ENCODE results near the gene CCNB3. TPM values are rescaled to one million over a fixed set of nuclear protein-coding genes. Genes with fewer than 3 reads are reported as not detected.

CCNB3 gene
- polyA plus RNA-seq, 3 donors, result 0.08 to 0.21 TPM; not detected in 1

DNA sequence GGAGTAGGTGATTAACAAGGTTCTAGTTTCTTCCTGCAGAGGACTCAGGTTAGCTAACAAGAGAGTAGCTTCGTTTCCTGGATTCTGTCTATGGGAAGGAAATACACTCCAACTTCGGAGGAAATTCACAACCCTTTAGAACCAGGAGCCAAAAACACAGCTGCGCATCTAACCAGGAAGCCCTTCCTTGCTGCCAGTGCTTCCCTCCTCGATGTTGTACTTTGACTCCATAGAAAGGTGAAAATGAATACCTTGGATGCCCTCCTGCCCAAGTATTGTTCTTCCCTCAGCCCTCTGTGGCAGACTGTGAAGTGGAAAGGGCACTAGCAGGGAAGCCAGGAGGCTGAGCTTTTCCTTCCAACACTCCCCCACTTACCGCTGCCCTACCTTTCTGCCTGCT lies 38.8 kb upstream of the CCNB3 start:
- Histone ChIP-seq H3K9ac (ENCODE audit: insufficient read depth, low read length, poor library complexity, severe bottlenecking) (no peak overlapping the region), H3K27me3 (ENCODE audit: control insufficient read depth in 2 of 2, insufficient read depth in 2 of 2, low read length in 2 of 2) (no peaks in the 10 kb centered on the region), H3K27ac (ENCODE audit: low read depth in 1 of 2, low read length in 2 of 2) (no peak overlapping the region), H2AFZ (ENCODE audit: insufficient read depth, low read depth, low read length, poor library complexity, severe bottlenecking) (no peak overlapping the region), H3K4me2 (replicated peaks; ENCODE audit: extremely low read depth, low read length, poor library complexity, severe bottlenecking) (no peak overlapping the region), H3K4me3 (replicated peaks in 1 of 3; ENCODE audit: low read depth in 2 of 3, low read length in 3 of 3) (no peak overlapping the region), H3K9me3 (replicated peaks in 1 of 2; ENCODE audit: control insufficient read depth in 1 of 2, insufficient read depth in 1 of 2, low read length in 2 of 2) (no peaks in the 10 kb centered on the region), H3K4me1 (ENCODE audit: control insufficient read depth in 1 of 2, insufficient read depth in 2 of 2, low read length in 2 of 2) (no peaks in the 10 kb centered on the region), H3K36me3 (replicated peaks in 1 of 2; ENCODE audit: control insufficient read depth in 1 of 2, insufficient read depth in 2 of 2, low read length in 2 of 2) (no peaks in the 10 kb centered on the region), H4K20me1 (ENCODE audit: insufficient read depth, low read length) (no peaks in the 10 kb centered on the region), H3K79me2 (ENCODE audit: insufficient read depth, low read length) (no peaks in the 10 kb centered on the region)
- intact Hi-C loops (cut with micrococcal nuclease), result no loop called here
- WGBS (ENCODE audit: insufficient coverage), result no CpG with 5 or more reads among the region's 5 CpGs
- Mint-ChIP-seq H3K36me3 (no peaks in the 10 kb centered on the region), H3K4me3 (no peak overlapping the region), H3K9me3 (peaks cover 0 to 5% (median 0%) of the 10 kb centered on the region in 7 donors), H3K27me3 (ENCODE audit: low read depth in 3 of 3) (peaks cover 0 to 4% (median 2%) of the 10 kb centered on the region in 3 donors), H3K4me1 (no peaks in the 10 kb centered on the region), H3K27ac (no peak overlapping the region)
- no peak for DNase-seq
- TF ChIP-seq, protein P1, sequence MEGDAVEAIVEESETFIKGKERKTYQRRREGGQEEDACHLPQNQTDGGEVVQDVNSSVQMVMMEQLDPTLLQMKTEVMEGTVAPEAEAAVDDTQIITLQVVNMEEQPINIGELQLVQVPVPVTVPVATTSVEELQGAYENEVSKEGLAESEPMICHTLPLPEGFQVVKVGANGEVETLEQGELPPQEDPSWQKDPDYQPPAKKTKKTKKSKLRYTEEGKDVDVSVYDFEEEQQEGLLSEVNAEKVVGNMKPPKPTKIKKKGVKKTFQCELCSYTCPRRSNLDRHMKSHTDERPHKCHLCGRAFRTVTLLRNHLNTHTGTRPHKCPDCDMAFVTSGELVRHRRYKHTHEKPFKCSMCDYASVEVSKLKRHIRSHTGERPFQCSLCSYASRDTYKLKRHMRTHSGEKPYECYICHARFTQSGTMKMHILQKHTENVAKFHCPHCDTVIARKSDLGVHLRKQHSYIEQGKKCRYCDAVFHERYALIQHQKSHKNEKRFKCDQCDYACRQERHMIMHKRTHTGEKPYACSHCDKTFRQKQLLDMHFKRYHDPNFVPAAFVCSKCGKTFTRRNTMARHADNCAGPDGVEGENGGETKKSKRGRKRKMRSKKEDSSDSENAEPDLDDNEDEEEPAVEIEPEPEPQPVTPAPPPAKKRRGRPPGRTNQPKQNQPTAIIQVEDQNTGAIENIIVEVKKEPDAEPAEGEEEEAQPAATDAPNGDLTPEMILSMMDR (IDR thresholded peaks at IDR 0.05), result no peak

DNA sequence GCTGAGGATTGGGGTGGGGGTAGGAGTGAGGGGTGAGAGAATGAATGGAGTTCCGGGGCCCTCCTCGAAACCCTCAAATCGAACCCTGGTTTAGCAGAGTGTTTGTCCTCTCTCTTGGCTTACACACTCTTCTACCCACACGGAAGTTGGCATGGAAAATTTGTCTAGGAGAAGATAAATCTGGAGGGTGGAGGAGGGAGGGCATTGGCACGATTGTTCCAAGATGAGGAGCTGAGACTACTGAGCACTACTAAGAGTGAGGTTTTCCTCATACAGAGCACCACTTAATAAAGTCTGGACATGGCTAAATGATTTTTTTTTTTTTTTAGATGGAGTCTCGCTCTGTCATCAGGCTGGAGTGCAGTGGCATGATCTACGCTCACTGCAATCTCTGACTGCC lies 37.2 kb upstream of the CCNB3 start:
- no peak for DNase-seq
- H3K27me3 ChIP-seq (ENCODE audit: control insufficient read depth in 2 of 2, insufficient read depth in 2 of 2, low read length in 2 of 2), result no peaks in the 10 kb centered on the region
- WGBS (ENCODE audit: insufficient coverage), result no CpG with 5 or more reads among the region's 7 CpGs
- Mint-ChIP-seq H3K4me3 (no peak overlapping the region), H3K4me1 (no peaks in the 10 kb centered on the region), H3K36me3 (no peaks in the 10 kb centered on the region), H3K27ac (peak overlapping the region in 1 of 7 donors; percentile 71), H3K9me3 (peaks cover 0 to 4% (median 0%) of the 10 kb centered on the region in 7 donors), H3K27me3 (ENCODE audit: low read depth in 3 of 3) (peaks cover 0 to 4% (median 2%) of the 10 kb centered on the region in 3 donors)
- intact Hi-C loops (cut with micrococcal nuclease), result no loop called here
- TF ChIP-seq, protein P1 (IDR thresholded peaks at IDR 0.05), result no peak
- H4K20me1 ChIP-seq (ENCODE audit: insufficient read depth, low read length), result no peaks in the 10 kb centered on the region
- H3K4me2 ChIP-seq (replicated peaks; ENCODE audit: extremely low read depth, low read length, poor library complexity, severe bottlenecking), result no peak overlapping the region
- no peak overlapping the region for H3K9ac ChIP-seq (ENCODE audit: insufficient read depth, low read length, poor library complexity, severe bottlenecking)
- H3K9me3 ChIP-seq (replicated peaks in 1 of 2; ENCODE audit: control insufficient read depth in 1 of 2, insufficient read depth in 1 of 2, low read length in 2 of 2), result no peaks in the 10 kb centered on the region
- H3K4me3 ChIP-seq (replicated peaks in 1 of 3; ENCODE audit: low read depth in 2 of 3, low read length in 3 of 3), result no peak overlapping the region
- no peaks in the 10 kb centered on the region for H3K4me1 ChIP-seq (ENCODE audit: control insufficient read depth in 1 of 2, insufficient read depth in 2 of 2, low read length in 2 of 2)
- H2AFZ ChIP-seq (ENCODE audit: insufficient read depth, low read depth, low read length, poor library complexity, severe bottlenecking), result no peak overlapping the region
- no peaks in the 10 kb centered on the region for H3K36me3 ChIP-seq (replicated peaks in 1 of 2; ENCODE audit: control insufficient read depth in 1 of 2, insufficient read depth in 2 of 2, low read length in 2 of 2)
- H3K79me2 ChIP-seq (ENCODE audit: insufficient read depth, low read length), result no peaks in the 10 kb centered on the region
- no peak overlapping the region for H3K27ac ChIP-seq (ENCODE audit: low read depth in 1 of 2, low read length in 2 of 2)
